Osteoblast (primary cell): ENCODE measurements around the gene PDE11A. TPM values are rescaled to one million over a fixed set of nuclear protein-coding genes. Genes with fewer than 3 reads are reported as not detected.

Source experiments
- DNase-seq: peaks from one replicate; pipeline ENCODE4 v3.0.0; 2011; ENCODE audit warnings: low spot score, mixed read lengths; ENCODE audit not compliant: insufficient read length; ENCODE audit errors: missing footprints
- H2AFZ ChIP-seq: 2 replicates; pipeline ENCODE4 v1.6.0; 2011; ENCODE audit warnings: mild to moderate bottlenecking, low read length
- H3K27ac ChIP-seq: 2 replicates; pipeline ENCODE4 v1.5.1; 2011; ENCODE audit warnings: mild to moderate bottlenecking, low read depth, low read length, moderate library complexity
- H3K27me3 ChIP-seq: 2 replicates; pipeline ENCODE4 v1.6.0; 2012; ENCODE audit warnings: mild to moderate bottlenecking, control low read depth, inconsistent platforms, low read length, moderate library complexity; ENCODE audit not compliant: insufficient read depth
- H3K36me3 ChIP-seq: 2 replicates; pipeline ENCODE4 v1.5.1; 2011; ENCODE audit warnings: mild to moderate bottlenecking, low read length, control low read depth, moderate library complexity; ENCODE audit not compliant: insufficient read depth
- H3K4me1 ChIP-seq: 2 replicates; pipeline ENCODE4 v1.5.1; 2011; ENCODE audit warnings: mild to moderate bottlenecking, low read length, control low read depth, moderate library complexity; ENCODE audit not compliant: insufficient read depth
- H3K4me2 ChIP-seq: 2 replicates; pipeline ENCODE4 v1.6.0; 2011; ENCODE audit warnings: mild to moderate bottlenecking, low read length; ENCODE audit not compliant: insufficient read depth
- H3K4me3 ChIP-seq: fragments of 200-600 bp; sonication (generic); 3 replicates; pipeline ENCODE4 v1.5.1; 2012; ENCODE audit warnings: mild to moderate bottlenecking, low read length, inconsistent platforms; ENCODE audit not compliant: insufficient read depth
- H3K79me2 ChIP-seq: 2 replicates; pipeline ENCODE4 v1.6.0; 2012; ENCODE audit warnings: mild to moderate bottlenecking, low read length, control low read depth, inconsistent platforms; ENCODE audit not compliant: insufficient read depth
- H3K9me3 ChIP-seq: 2 replicates; pipeline ENCODE4 v1.5.1; 2011; ENCODE audit warnings: low read depth, low read length, control low read depth
- H4K20me1 ChIP-seq: 2 replicates; pipeline ENCODE4 v1.6.0; 2012; ENCODE audit warnings: mild to moderate bottlenecking, low read length, control low read depth; ENCODE audit not compliant: insufficient read depth
- total RNA-seq: library from RNA; depleted of rRNA; stranded (reverse); fragments of >200 nt; gene quantifications from 2 replicates; pipeline ENCODE4 v1.2.3, GENCODE V29; 2012
- TF ChIP-seq, protein P1 (sequence below): IDR thresholded peaks from 2 replicates; pipeline ENCODE4 v1.5.1; 2011; ENCODE audit warnings: mild to moderate bottlenecking, low read depth, low read length, moderate library complexity; ENCODE audit errors: extremely low read depth

The PDE11A gene
- total RNA-seq, 1 donor, result 0.36 TPM

DNA sequence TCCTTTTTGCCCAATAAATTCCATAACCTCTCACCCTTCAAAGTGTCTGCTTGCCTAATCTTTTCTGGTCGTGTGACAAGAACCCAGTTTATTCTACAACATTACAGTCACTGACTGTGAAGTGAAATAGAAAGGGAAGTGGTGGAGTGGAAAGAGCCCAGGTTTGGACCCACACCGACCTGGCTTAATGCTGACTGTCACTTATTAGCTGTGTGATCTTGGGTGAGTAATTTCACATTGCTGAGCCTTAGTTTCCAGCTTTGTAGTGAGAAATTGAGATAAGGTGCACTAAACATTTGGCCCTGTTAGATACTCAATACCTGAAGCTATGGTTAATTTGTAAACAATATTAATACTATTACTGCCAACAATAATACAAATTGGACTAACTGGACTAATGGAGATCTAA lies 388.9 kb downstream of the PDE11A start:
- Histone ChIP-seq H3K36me3 (no peaks in the 10 kb centered on the region), H2AFZ (no peak overlapping the region), H3K4me2 (no peak overlapping the region), H3K4me3 (no peak overlapping the region), H3K79me2 (no peaks in the 10 kb centered on the region), H4K20me1 (no peaks in the 10 kb centered on the region), H3K4me1 (no peaks in the 10 kb centered on the region), H3K9me3 (no peaks in the 10 kb centered on the region), H3K27me3 (no peaks in the 10 kb centered on the region), H3K27ac (no peak overlapping the region)
- DNase-seq, result no peak
- TF ChIP-seq, protein P1, sequence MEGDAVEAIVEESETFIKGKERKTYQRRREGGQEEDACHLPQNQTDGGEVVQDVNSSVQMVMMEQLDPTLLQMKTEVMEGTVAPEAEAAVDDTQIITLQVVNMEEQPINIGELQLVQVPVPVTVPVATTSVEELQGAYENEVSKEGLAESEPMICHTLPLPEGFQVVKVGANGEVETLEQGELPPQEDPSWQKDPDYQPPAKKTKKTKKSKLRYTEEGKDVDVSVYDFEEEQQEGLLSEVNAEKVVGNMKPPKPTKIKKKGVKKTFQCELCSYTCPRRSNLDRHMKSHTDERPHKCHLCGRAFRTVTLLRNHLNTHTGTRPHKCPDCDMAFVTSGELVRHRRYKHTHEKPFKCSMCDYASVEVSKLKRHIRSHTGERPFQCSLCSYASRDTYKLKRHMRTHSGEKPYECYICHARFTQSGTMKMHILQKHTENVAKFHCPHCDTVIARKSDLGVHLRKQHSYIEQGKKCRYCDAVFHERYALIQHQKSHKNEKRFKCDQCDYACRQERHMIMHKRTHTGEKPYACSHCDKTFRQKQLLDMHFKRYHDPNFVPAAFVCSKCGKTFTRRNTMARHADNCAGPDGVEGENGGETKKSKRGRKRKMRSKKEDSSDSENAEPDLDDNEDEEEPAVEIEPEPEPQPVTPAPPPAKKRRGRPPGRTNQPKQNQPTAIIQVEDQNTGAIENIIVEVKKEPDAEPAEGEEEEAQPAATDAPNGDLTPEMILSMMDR, result no peak

DNA sequence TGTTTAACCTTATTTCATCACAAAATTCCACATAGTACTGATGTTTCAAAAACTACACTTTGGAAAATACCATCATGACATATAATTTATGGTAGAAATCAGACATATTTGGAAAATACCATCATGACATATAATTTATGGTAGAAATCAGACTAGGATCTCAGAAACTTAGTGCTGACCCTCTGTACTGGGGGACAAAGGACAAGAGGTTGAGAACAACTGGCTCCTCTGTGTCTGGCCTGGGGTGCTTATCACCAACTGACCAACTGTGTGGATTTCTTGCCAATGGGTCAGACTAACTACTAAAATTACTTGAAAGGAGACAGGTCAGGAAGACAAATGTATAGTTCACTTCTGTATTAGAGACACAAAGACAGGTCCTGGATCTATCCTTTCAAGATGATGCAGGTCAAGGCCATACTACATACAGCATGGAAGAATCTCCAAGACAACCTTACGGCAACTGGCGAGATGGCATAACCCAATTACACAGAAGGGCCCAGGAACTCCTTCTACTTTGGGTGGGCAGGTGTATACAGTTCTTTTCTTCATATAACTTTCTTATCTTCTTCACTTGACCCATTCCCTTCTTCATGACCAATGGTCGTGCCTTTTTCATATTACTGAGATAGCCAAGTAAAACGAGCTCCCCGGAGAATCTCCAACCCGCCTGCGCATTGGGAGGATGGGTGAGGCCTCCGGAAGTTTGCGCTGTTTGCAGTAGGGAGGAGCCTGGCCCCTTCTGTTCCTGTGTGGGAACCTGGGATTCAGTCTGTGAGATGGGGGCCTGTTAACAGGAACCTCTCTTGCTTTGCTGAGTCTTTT lies 389.5 kb downstream of the PDE11A start:
- Histone ChIP-seq H3K4me3 (no peak overlapping the region), H3K79me2 (no peaks in the 10 kb centered on the region), H3K27ac (no peak overlapping the region), H3K9me3 (no peaks in the 10 kb centered on the region), H3K4me1 (no peaks in the 10 kb centered on the region), H2AFZ (no peak overlapping the region), H3K27me3 (peaks cover 1% of the 10 kb centered on the region), H3K36me3 (no peaks in the 10 kb centered on the region), H4K20me1 (no peaks in the 10 kb centered on the region), H3K4me2 (no peak overlapping the region)
- TF ChIP-seq, protein P1, result no peak
- no peak for DNase-seq

DNA sequence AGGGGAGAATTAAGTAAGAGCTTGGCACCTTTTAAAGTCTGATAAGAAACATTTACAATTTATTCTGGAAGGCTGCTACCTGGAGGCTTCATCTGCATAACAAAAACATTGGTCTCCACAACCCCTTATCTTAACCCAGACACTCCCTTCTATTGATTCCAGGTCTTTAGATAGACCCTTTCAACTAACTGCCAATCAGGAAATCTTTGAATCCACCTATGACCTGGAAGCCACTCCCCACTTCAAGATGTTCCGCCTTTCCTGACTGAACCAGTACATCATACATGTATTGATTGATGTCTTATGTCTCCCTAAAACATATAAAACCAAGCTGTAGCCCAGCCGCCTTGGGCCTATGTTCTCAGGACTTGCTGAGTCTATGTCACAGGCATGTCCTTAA lies 390.6 kb downstream of the PDE11A start:
- Histone ChIP-seq H3K79me2 (no peaks in the 10 kb centered on the region), H3K4me2 (no peak overlapping the region), H4K20me1 (no peaks in the 10 kb centered on the region), H3K27me3 (peaks cover 4% of the 10 kb centered on the region), H3K4me1 (no peaks in the 10 kb centered on the region), H2AFZ (no peak overlapping the region), H3K4me3 (no peak overlapping the region), H3K36me3 (no peaks in the 10 kb centered on the region), H3K27ac (no peak overlapping the region), H3K9me3 (no peaks in the 10 kb centered on the region)
- TF ChIP-seq, protein P1, result no peak
- no peak for DNase-seq

DNA sequence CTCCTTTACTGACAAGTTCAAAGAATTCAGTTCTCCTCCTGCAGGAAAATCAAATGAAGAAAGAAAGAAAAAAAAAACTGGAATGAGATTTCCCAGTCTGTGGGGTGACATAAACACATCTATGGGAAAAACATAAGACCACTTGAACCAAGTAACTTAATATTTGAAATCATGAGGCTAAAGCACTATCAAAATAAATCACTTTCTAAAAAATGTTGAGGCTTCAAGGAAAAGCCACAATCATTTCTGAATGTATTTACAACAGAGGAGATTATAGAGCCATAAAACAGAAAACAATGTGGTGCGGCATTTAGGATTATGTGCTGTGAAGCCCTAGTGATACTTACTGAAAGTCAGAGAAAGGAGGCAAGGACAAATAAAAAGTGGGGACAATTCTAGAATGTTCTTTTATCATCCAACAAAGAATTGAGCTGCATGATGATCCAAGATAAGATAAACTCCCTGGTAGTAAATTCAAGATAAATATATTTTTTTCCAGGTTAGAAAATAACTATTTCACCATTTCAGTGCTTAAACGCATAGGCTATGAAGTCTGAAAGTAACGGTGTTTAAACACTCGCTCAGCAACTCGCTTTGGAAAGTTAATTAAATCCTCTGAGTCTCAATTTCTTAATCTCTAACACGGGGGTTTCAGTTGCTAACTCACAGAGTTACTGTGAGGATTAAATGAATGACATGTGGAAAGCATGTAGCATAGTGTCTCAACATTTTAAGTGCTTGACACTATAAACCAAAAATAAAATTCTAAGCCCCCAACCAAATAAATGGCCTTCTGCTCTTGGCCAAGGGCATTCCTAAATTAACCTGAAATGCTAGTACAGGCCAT lies 391.5 kb downstream of the PDE11A start:
- Histone ChIP-seq H3K27me3 (peaks cover 4% of the 10 kb centered on the region), H3K4me1 (no peaks in the 10 kb centered on the region), H2AFZ (no peak overlapping the region), H3K79me2 (no peaks in the 10 kb centered on the region), H3K27ac (no peak overlapping the region), H3K9me3 (no peaks in the 10 kb centered on the region), H3K4me3 (no peak overlapping the region), H3K36me3 (no peaks in the 10 kb centered on the region), H4K20me1 (no peaks in the 10 kb centered on the region), H3K4me2 (no peak overlapping the region)
- TF ChIP-seq, protein P1, result no peak
- DNase-seq, result no peak
